Endodermal cell (in vitro differentiated cells): ENCODE results near the gene CLCN2. TPM values are rescaled to one million over a fixed set of nuclear protein-coding genes. Genes with fewer than 3 reads are reported as not detected.

Experiments used
- DNase-seq: peaks from one replicate; pipeline ENCODE4 v3.0.0-alpha.2; 2017
- H3K27ac ChIP-seq: 2 replicates; pipeline ENCODE4 v1.5.1; 2013; ENCODE audit warnings: mild to moderate bottlenecking, low read depth, low read length, moderate library complexity
- H3K27me3 ChIP-seq: 2 replicates; pipeline ENCODE4 v1.6.1; 2013; ENCODE audit warnings: mild to moderate bottlenecking, low read length, moderate library complexity; ENCODE audit not compliant: insufficient read depth, control insufficient read depth, poor library complexity, severe bottlenecking
- H3K36me3 ChIP-seq: 2 replicates; pipeline ENCODE4 v1.7.0; 2013; ENCODE audit warnings: mild to moderate bottlenecking, low read length, moderate library complexity; ENCODE audit not compliant: control insufficient read depth, insufficient read depth
- H3K4me1 ChIP-seq: one replicate; pipeline ENCODE4 v1.7.0; 2013; ENCODE audit warnings: low read length; ENCODE audit not compliant: control insufficient read depth, insufficient read depth
- H3K4me3 ChIP-seq: 2 replicates; pipeline ENCODE4 v1.5.1; 2013; ENCODE audit warnings: mild to moderate bottlenecking, low read length, moderate library complexity
- H3K9ac ChIP-seq: 2 replicates; pipeline ENCODE4 v1.6.1; 2013; ENCODE audit warnings: mild to moderate bottlenecking, low read length, moderate library complexity; ENCODE audit not compliant: poor library complexity, severe bottlenecking; ENCODE audit errors: extremely low read depth
- H3K9me3 ChIP-seq: 2 replicates; pipeline ENCODE4 v1.6.1; 2013; ENCODE audit warnings: mild to moderate bottlenecking, low read length, moderate library complexity; ENCODE audit not compliant: control insufficient read depth
- H3K27ac Mint-ChIP-seq: 2 replicates; pipeline ENCODE4 v1.8.0; 2020; ENCODE audit warnings: mixed read lengths
- H3K27me3 Mint-ChIP-seq: 2 replicates; pipeline ENCODE4 v1.8.0; 2021; ENCODE audit warnings: mild to moderate bottlenecking, mixed read lengths; ENCODE audit not compliant: insufficient read depth
- H3K36me3 Mint-ChIP-seq: 2 replicates; pipeline ENCODE4 v1.8.0; 2020; ENCODE audit warnings: low read depth, mixed read lengths
- H3K4me1 Mint-ChIP-seq: 2 replicates; pipeline ENCODE4 v1.8.0; 2020; ENCODE audit warnings: mixed read lengths
- H3K4me3 Mint-ChIP-seq: 2 replicates; pipeline ENCODE4 v1.8.0; 2020; ENCODE audit warnings: mild to moderate bottlenecking, moderate library complexity, mixed read lengths
- H3K9me3 Mint-ChIP-seq: 2 replicates; pipeline ENCODE4 v1.8.0; 2020; ENCODE audit warnings: mild to moderate bottlenecking, mixed read lengths
- WGBS, 2 experiments: methylation state at CpG; one replicate each; pipeline versions ENCODE4 v1.1.5 to v1.1.7; 2013; ENCODE audit warnings: missing lambda C conversion rate in 2 of 2, mixed read lengths in 1 of 2; ENCODE audit not compliant: insufficient coverage in 1 of 2, insufficient read length in 1 of 2; 5-methylcytosine and 5-hydroxymethylcytosine counted together
- total RNA-seq, 2 donors: library from RNA; stranded (reverse); fragmentation: NEBNext Ultra II Directional in 1 of 2; extraction: Animal tissue kit (Norgen Biotek cat#: 25700) in 1 of 2; gene quantifications; 2 replicates in 1 of 2; 3 replicates in 1 of 2; pipeline ENCODE4 v1.2.1, GENCODE V29; 2021
- TF ChIP-seq, protein P1 (sequence below): fragments of 200-600 bp; sonication (generic); conservative IDR thresholded peaks from 2 replicates; pipeline ENCODE4 v1.5.0; 2021; ENCODE audit warnings: antibody characterized with exemption, mild to moderate bottlenecking

Gene CLCN2
- total RNA-seq, 2 donors from 2014 or later: 32.4 to 38.4 TPM

DNA sequence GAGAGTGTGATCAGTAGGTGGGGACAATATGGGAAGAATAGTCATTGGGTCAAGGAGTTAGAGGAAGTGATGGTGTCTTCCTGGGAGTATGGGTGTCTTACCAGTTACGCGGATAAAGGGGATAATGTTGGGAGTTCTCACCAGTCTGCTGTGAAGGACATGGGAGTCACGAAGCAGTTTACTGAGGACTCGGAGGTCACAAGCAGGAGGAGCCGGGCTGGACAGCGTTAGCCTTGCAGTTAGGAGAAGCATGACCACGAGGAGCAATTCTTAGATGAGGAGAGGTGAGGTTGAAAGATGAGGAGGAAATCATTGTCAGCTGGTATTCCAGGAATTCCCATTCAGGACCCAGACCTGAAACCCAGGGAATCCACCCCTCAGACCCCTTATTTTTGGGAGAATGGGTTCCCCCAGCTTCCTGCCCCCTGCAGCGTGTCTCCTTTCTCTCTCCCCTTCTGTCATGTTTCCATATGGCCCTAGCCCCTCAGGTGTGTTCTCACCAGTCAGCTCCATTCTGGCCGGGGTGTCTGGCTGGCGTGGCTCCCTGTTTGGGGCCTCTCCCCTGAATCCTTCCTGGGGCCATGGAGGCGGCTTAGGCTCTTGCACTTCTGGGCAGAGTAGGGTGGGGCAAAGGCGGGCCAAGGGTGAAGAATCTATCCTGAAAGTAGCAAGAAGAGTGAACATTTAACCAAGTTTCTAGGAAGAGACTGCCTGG is 14.5 kb upstream of the CLCN2 start:
- H3K9me3 ChIP-seq: no peaks in the 10 kb centered on the region
- peak; percentile 52 for DNase-seq
- no peaks in the 10 kb centered on the region for H3K36me3 ChIP-seq
- TF ChIP-seq, protein P1, sequence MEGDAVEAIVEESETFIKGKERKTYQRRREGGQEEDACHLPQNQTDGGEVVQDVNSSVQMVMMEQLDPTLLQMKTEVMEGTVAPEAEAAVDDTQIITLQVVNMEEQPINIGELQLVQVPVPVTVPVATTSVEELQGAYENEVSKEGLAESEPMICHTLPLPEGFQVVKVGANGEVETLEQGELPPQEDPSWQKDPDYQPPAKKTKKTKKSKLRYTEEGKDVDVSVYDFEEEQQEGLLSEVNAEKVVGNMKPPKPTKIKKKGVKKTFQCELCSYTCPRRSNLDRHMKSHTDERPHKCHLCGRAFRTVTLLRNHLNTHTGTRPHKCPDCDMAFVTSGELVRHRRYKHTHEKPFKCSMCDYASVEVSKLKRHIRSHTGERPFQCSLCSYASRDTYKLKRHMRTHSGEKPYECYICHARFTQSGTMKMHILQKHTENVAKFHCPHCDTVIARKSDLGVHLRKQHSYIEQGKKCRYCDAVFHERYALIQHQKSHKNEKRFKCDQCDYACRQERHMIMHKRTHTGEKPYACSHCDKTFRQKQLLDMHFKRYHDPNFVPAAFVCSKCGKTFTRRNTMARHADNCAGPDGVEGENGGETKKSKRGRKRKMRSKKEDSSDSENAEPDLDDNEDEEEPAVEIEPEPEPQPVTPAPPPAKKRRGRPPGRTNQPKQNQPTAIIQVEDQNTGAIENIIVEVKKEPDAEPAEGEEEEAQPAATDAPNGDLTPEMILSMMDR: no peak
- Mint-ChIP-seq H3K4me1 (peaks cover 49% of the 10 kb centered on the region), H3K27me3 (peaks cover 30% of the 10 kb centered on the region), H3K9me3 (no peaks in the 10 kb centered on the region), H3K4me3 (no peak overlapping the region), H3K27ac (no peak overlapping the region), H3K36me3 (no peaks in the 10 kb centered on the region)
- H3K4me1 ChIP-seq: peaks cover 13% of the 10 kb centered on the region
- H3K27ac ChIP-seq: no peak overlapping the region
- 90 to 96% methylated on average over 4 to 12 of the region's 12 CpGs for WGBS, 2 experiments
- H3K27me3 ChIP-seq: peaks cover 24% of the 10 kb centered on the region
- no peak overlapping the region for H3K9ac ChIP-seq
- H3K4me3 ChIP-seq: no peak overlapping the region

DNA sequence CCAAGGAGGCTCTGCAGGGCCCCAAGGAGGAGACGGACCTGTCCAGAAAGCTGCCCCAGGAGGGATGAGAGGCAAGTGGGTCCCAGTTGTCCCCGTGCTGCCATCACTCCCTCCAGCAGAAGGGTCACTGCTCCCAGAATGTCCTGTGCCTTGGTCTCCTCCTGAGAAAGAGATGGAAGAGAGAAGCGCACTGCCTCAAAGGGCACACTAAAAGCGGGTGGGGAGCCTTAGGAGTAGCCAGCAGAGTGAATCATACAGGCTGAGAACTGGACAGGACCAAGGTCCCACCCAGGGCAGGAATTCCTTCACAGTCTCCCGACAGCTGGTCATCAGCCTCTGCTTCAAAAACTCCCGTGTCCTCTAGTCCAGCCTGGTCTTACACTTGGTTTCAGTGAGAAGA is 12.0 kb upstream of the CLCN2 start:
- no peak for DNase-seq
- Histone ChIP-seq H3K4me1 (peaks cover 13% of the 10 kb centered on the region), H3K36me3 (peaks cover 12% of the 10 kb centered on the region), H3K9ac (no peak overlapping the region), H3K27ac (no peak overlapping the region), H3K27me3 (peaks cover 9% of the 10 kb centered on the region), H3K4me3 (no peak overlapping the region), H3K9me3 (no peaks in the 10 kb centered on the region)
- no peak overlapping the region for H3K27ac Mint-ChIP-seq
- H3K27me3 Mint-ChIP-seq: peaks cover 15% of the 10 kb centered on the region
- no peak overlapping the region for H3K4me3 Mint-ChIP-seq
- TF ChIP-seq, protein P1: no peak
- H3K36me3 Mint-ChIP-seq: peaks cover 11% of the 10 kb centered on the region
- WGBS, 2 experiments: 90 to 94% methylated on average over 6 of the region's 6 CpGs
- peaks cover 50% of the 10 kb centered on the region for H3K4me1 Mint-ChIP-seq
- H3K9me3 Mint-ChIP-seq: no peaks in the 10 kb centered on the region

DNA sequence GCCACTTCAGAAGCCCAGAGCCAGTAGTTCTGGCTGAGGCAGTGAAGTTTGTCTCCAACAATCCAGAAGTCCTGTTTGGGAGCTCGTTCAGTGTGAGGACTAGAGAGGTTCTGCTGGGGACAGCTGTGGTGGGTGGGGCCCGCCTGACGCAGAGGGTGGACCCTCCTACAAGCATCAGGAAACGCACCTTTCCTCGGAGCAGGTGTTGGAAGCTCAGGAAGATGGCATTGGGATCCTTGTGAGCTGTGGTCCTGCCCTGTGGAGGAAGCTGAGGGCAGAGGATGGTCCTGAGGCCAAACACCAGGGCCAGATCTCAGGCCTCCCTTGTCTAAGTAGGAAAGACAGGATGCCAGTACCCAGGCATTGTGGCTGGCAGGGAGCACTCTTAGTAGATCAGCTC is 11.5 kb upstream of the CLCN2 start:
- peaks cover 11% of the 10 kb centered on the region for H3K27me3 Mint-ChIP-seq
- H3K4me1 Mint-ChIP-seq: peaks cover 45% of the 10 kb centered on the region
- DNase-seq: peak; percentile 35
- Histone ChIP-seq H3K27ac (no peak overlapping the region), H3K9ac (no peak overlapping the region), H3K4me1 (peaks cover 13% of the 10 kb centered on the region), H3K4me3 (no peak overlapping the region), H3K9me3 (no peaks in the 10 kb centered on the region), H3K27me3 (peaks cover 4% of the 10 kb centered on the region), H3K36me3 (peaks cover 17% of the 10 kb centered on the region)
- no peak overlapping the region for H3K4me3 Mint-ChIP-seq
- peaks cover 15% of the 10 kb centered on the region for H3K36me3 Mint-ChIP-seq
- WGBS, 2 experiments: 86 to 88% methylated on average over 1 to 5 of the region's 5 CpGs
- H3K9me3 Mint-ChIP-seq: no peaks in the 10 kb centered on the region
- no peak overlapping the region for H3K27ac Mint-ChIP-seq
- TF ChIP-seq, protein P1: no peak
